Esophagus (tissue), 2 donors: ENCODE measurements around the gene RPS27L. TPM values are rescaled to one million over a fixed set of nuclear protein-coding genes. Genes with fewer than 3 reads are reported as not detected.

Source experiments
- H3K27ac ChIP-seq, 2 donors: one replicate each; pipeline ENCODE4 v1.5.1; 2013; ENCODE audit warnings: low read depth in 2 of 2, mild to moderate bottlenecking in 2 of 2, inconsistent platforms in 1 of 2, low read length in 1 of 2, moderate library complexity in 1 of 2
- H3K27me3 ChIP-seq, 2 donors: one replicate each; pipeline ENCODE4 v1.6.1; 2013; ENCODE audit warnings: low read length in 2 of 2, control low read depth in 1 of 2, mild to moderate bottlenecking in 1 of 2; ENCODE audit not compliant: insufficient read depth in 2 of 2, control insufficient read depth in 1 of 2
- H3K36me3 ChIP-seq, 2 donors: one replicate each; pipeline ENCODE4 v1.6.1; 2013; ENCODE audit warnings: low read length in 1 of 2; ENCODE audit not compliant: control insufficient read depth in 2 of 2, insufficient read depth in 2 of 2
- H3K4me1 ChIP-seq, 2 donors: one replicate each; pipeline ENCODE4 v1.6.1; 2013; ENCODE audit warnings: low read length in 1 of 2; ENCODE audit not compliant: control insufficient read depth in 2 of 2, insufficient read depth in 2 of 2
- H3K4me3 ChIP-seq, 2 donors: one replicate each; pipeline ENCODE4 v1.5.1; 2013; ENCODE audit warnings: low read length in 2 of 2, mild to moderate bottlenecking in 2 of 2, low read depth in 1 of 2, moderate library complexity in 1 of 2
- H3K9me3 ChIP-seq, 2 donors: one replicate each; pipeline ENCODE4 v1.6.1; 2013; ENCODE audit warnings: mild to moderate bottlenecking in 2 of 2, low read depth in 1 of 2, low read length in 1 of 2, moderate library complexity in 1 of 2; ENCODE audit not compliant: control insufficient read depth in 2 of 2, insufficient read depth in 1 of 2
- WGBS, 2 donors: extraction: QIAGEN DNeasy Blood & Tissue Kit; methylation state at CpG; one replicate each; pipeline ENCODE4 v1.1.7; 2013; 5-methylcytosine and 5-hydroxymethylcytosine counted together
- polyA plus RNA-seq, 2 donors: library from polyadenylated mRNA; stranded (reverse); fragments of 200-250 nt; gene quantifications; one replicate each; pipeline ENCODE4 v1.2.3, GENCODE V29; 2013
- donor health status: healthy with polysubstance abuse.
- donor health status: Bipolar disorder and iron deficiency.

The RPS27L gene
- polyA plus RNA-seq, 2 donors = 55.1 to 59.5 TPM

- Histone ChIP-seq H3K27me3 (no peaks in the 10 kb centered on the region), H3K4me1 (no peaks in the 10 kb centered on the region), H3K9me3 (no peaks in the 10 kb centered on the region), H3K36me3 (no peaks in the 10 kb centered on the region), H3K4me3 (no peak overlapping the region), H3K27ac (no peak overlapping the region)
- WGBS, 2 donors = 66 to 69% methylated on average over 4 of the region's 4 CpGs
These were observed 37.7 kb upstream of the RPS27L start for GRCh38 chr15:63194880-63195568.

- no peak overlapping the region for H3K4me3 ChIP-seq
- no peaks in the 10 kb centered on the region for H3K9me3 ChIP-seq
- no peaks in the 10 kb centered on the region for H3K4me1 ChIP-seq
- no peaks in the 10 kb centered on the region for H3K36me3 ChIP-seq
- no peaks in the 10 kb centered on the region for H3K27me3 ChIP-seq
- 69 to 82% methylated on average over 4 of the region's 4 CpGs for WGBS, 2 donors
- no peak overlapping the region for H3K27ac ChIP-seq
These were observed 37.0 kb upstream of the RPS27L start for GRCh38 chr15:63194302-63194701.

- Histone ChIP-seq H3K27me3 (no peaks in the 10 kb centered on the region), H3K9me3 (no peaks in the 10 kb centered on the region), H3K4me3 (no peak overlapping the region), H3K36me3 (no peaks in the 10 kb centered on the region), H3K27ac (no peak overlapping the region), H3K4me1 (peaks cover 0 to 3% of the 10 kb centered on the region in 2 donors)
- WGBS, 2 donors = 81 to 85% methylated on average over 5 of the region's 5 CpGs
These were observed 35.4 kb upstream of the RPS27L start for GRCh38 chr15:63192619-63193206.

- Histone ChIP-seq H3K4me1 (peaks cover 0 to 3% of the 10 kb centered on the region in 2 donors), H3K27ac (peak overlapping the region; percentile 6 to 34), H3K36me3 (no peaks in the 10 kb centered on the region), H3K4me3 (no peak overlapping the region), H3K27me3 (no peaks in the 10 kb centered on the region), H3K9me3 (no peaks in the 10 kb centered on the region)
- WGBS, 2 donors = 65 to 67% methylated on average over 3 of the region's 3 CpGs
These were observed 34.8 kb upstream of the RPS27L start for GRCh38 chr15:63191895-63192618.

GRCh38 chr15:63190769-63191649 is 33.7 kb upstream of the RPS27L start:
- peaks cover 0 to 3% of the 10 kb centered on the region in 2 donors for H3K4me1 ChIP-seq
- 50 to 55% methylated on average over 3 of the region's 3 CpGs for WGBS, 2 donors
- H3K27me3 ChIP-seq = no peaks in the 10 kb centered on the region
- no peaks in the 10 kb centered on the region for H3K9me3 ChIP-seq
- H3K36me3 ChIP-seq = no peaks in the 10 kb centered on the region
- H3K4me3 ChIP-seq = peak overlapping the region in 1 of 2 donors; percentile 89
- no peak overlapping the region for H3K27ac ChIP-seq

- WGBS, 2 donors = 6 to 9% methylated on average over 10 of the region's 10 CpGs
- Histone ChIP-seq H3K27ac (peak overlapping the region; percentile 82 to 87), H3K27me3 (no peaks in the 10 kb centered on the region), H3K9me3 (no peaks in the 10 kb centered on the region), H3K4me1 (peaks cover 0 to 3% of the 10 kb centered on the region in 2 donors), H3K4me3 (peak overlapping the region; percentile 71 to 89), H3K36me3 (no peaks in the 10 kb centered on the region)
These were observed 32.9 kb upstream of the RPS27L start for GRCh38 chr15:63189941-63190768.

GRCh38 chr15:63188926-63189871 is 31.9 kb upstream of the RPS27L start, which contains the start of gene RAB8B:
Gene RAB8B, plus strand, starts transcription at chr15:63189606. Its CDS starts 19 bp downstream, at chr15:63189625.
- H3K4me1 ChIP-seq = peaks cover 0 to 3% of the 10 kb centered on the region in 2 donors
- peak within 1 kb of the TSS; percentile 71 to 89 for H3K4me3 ChIP-seq
- H3K27me3 ChIP-seq = no peaks in the 10 kb centered on the region
- peak within 1 kb of the TSS; percentile 82 to 87 for H3K27ac ChIP-seq
- H3K36me3 ChIP-seq = no peaks in the 10 kb centered on the region
- no peaks in the 10 kb centered on the region for H3K9me3 ChIP-seq
- WGBS, 2 donors = 0 to 1% methylated on average over 73 to 77 of the region's 77 CpGs
